DOHH2 (cell line): ENCODE data around the gene RPS23.

Experiments used
- H3F3A ChIP-seq: fragments of 200-600 bp; sonication (generic), shearing (Covaris generic); 2 replicates; pipeline ENCODE4 v1.6.0; 2016; ENCODE audit warnings: antibody characterized with exemption, mild to moderate bottlenecking; ENCODE audit not compliant: control insufficient read depth, insufficient read depth
- H3K27ac ChIP-seq: fragments of 200-600 bp; sonication (generic); 2 replicates; pipeline ENCODE4 v1.5.1; 2014; ENCODE audit warnings: low read depth, mild to moderate bottlenecking, low read length, moderate library complexity
- H3K27me3 ChIP-seq: fragments of 200-600 bp; sonication (generic); 2 replicates; pipeline ENCODE4 v1.6.1; 2014; ENCODE audit warnings: mild to moderate bottlenecking, low read length, mixed read lengths; ENCODE audit not compliant: control insufficient read depth
- H3K36me3 ChIP-seq: fragments of 200-600 bp; sonication (generic); 2 replicates; pipeline ENCODE4 v1.6.1; 2014; ENCODE audit warnings: mild to moderate bottlenecking, low read length, moderate library complexity, mixed read lengths; ENCODE audit not compliant: control insufficient read depth
- H3K4me1 ChIP-seq: fragments of 200-600 bp; sonication (generic); 2 replicates; pipeline ENCODE4 v1.6.1; 2014; ENCODE audit warnings: mild to moderate bottlenecking, low read length, mixed read lengths; ENCODE audit not compliant: control insufficient read depth
- H3K4me2 ChIP-seq: fragments of 200-600 bp; sonication (generic); 2 replicates; pipeline ENCODE4 v1.6.0; 2014; ENCODE audit warnings: mild to moderate bottlenecking, low read length, moderate library complexity
- H3K4me3 ChIP-seq: fragments of 200-600 bp; sonication (generic); 2 replicates; pipeline ENCODE4 v1.5.1; 2014; ENCODE audit warnings: mild to moderate bottlenecking, low read length, mixed read lengths
- H3K79me2 ChIP-seq: fragments of 200-600 bp; sonication (generic); 2 replicates; pipeline ENCODE4 v1.6.1; 2014; ENCODE audit warnings: mild to moderate bottlenecking, low read length, mixed read lengths; ENCODE audit not compliant: control insufficient read depth
- H3K9me2 ChIP-seq: fragments of 200-600 bp; sonication (generic); replicated peaks from 2 replicates; pipeline ENCODE4 v1.6.1; 2014; ENCODE audit warnings: mild to moderate bottlenecking, low read length, mixed read lengths; ENCODE audit not compliant: control insufficient read depth
- H3K9me3 ChIP-seq: fragments of 200-600 bp; sonication (generic); 2 replicates; pipeline ENCODE4 v1.6.1; 2014; ENCODE audit warnings: antibody characterized with exemption, low read length, mixed read lengths; ENCODE audit not compliant: control insufficient read depth, insufficient read depth
- H4K20me1 ChIP-seq: fragments of 200-600 bp; sonication (generic); 2 replicates; pipeline ENCODE4 v1.6.0; 2014; ENCODE audit warnings: low read depth, mild to moderate bottlenecking, antibody characterized with exemption, low read length, moderate library complexity; ENCODE audit not compliant: control insufficient read depth, insufficient read depth
- EZH2phosphoT487 ChIP-seq: fragments of 200-600 bp; sonication (generic); IDR thresholded peaks from 2 replicates; pipeline ENCODE4 v1.6.1; 2017; ENCODE audit warnings: borderline replicate concordance, mild to moderate bottlenecking, antibody characterized with exemption, low read length, moderate library complexity, mixed read lengths
- TF ChIP-seq, protein P1 (sequence below): fragments of 200-600 bp; sonication (generic); IDR thresholded peaks from one replicate; pipeline ENCODE4 v1.5.1; 2014; ENCODE audit warnings: antibody characterized with exemption, mild to moderate bottlenecking, low read depth, low read length; ENCODE audit not compliant: poor library complexity, severe bottlenecking

RPS23 gene

DNA sequence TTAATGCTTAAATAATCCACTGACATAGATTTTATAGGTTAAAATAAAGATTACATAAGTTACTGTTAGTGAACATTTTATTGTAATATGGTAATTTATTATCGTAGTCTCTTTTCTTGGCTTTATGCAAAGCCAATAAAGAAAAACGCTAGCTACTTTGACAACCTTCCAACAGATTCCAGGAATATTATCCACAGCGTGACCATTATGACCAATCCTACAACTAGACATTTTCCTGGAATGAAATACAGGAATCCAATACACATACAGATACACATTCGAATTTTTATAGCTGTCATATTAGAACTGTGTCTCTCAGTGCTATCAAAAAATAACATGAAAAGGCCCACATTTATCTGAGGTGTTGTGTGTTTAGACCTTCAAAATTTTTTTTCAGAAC lies 13.1 kb downstream of the RPS23 start:
- Histone ChIP-seq H3K4me3 (no peak overlapping the region), H3K9me2 (no peaks in the 10 kb centered on the region), H3K27ac (no peak overlapping the region)

GRCh38 chr5:82259172-82259800 lies 18.9 kb downstream of the RPS23 start:
- H3K9me2 ChIP-seq: no peaks in the 10 kb centered on the region
- no peaks in the 10 kb centered on the region; the same call in 1 of the 2 replicates for H3F3A ChIP-seq
- H3K4me3 ChIP-seq: no peak overlapping the region
- no peak overlapping the region for H3K27ac ChIP-seq
- TF ChIP-seq EZH2phosphoT487: no peak
- TF ChIP-seq, protein P1, sequence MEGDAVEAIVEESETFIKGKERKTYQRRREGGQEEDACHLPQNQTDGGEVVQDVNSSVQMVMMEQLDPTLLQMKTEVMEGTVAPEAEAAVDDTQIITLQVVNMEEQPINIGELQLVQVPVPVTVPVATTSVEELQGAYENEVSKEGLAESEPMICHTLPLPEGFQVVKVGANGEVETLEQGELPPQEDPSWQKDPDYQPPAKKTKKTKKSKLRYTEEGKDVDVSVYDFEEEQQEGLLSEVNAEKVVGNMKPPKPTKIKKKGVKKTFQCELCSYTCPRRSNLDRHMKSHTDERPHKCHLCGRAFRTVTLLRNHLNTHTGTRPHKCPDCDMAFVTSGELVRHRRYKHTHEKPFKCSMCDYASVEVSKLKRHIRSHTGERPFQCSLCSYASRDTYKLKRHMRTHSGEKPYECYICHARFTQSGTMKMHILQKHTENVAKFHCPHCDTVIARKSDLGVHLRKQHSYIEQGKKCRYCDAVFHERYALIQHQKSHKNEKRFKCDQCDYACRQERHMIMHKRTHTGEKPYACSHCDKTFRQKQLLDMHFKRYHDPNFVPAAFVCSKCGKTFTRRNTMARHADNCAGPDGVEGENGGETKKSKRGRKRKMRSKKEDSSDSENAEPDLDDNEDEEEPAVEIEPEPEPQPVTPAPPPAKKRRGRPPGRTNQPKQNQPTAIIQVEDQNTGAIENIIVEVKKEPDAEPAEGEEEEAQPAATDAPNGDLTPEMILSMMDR: peak; percentile 68
- H3K9me3 ChIP-seq: no peaks in the 10 kb centered on the region
- no peak overlapping the region for H3K4me2 ChIP-seq
- no peaks in the 10 kb centered on the region for H3K79me2 ChIP-seq
- no peaks in the 10 kb centered on the region for H4K20me1 ChIP-seq
- H3K27me3 ChIP-seq: no peaks in the 10 kb centered on the region
- H3K4me1 ChIP-seq: no peaks in the 10 kb centered on the region
- no peaks in the 10 kb centered on the region for H3K36me3 ChIP-seq

More for the DNA sequence above, 13.1 kb downstream of the RPS23 start:
- TF ChIP-seq, protein P1: no peak
- TF ChIP-seq EZH2phosphoT487: no peak
- no peaks in the 10 kb centered on the region for H3K4me1 ChIP-seq
- H3K9me3 ChIP-seq: no peaks in the 10 kb centered on the region
- no peaks in the 10 kb centered on the region for H3K79me2 ChIP-seq
- no peak overlapping the region for H3K4me2 ChIP-seq
- H3K36me3 ChIP-seq: peaks cover 24% of the 10 kb centered on the region
- no peaks in the 10 kb centered on the region for H3F3A ChIP-seq
- H3K27me3 ChIP-seq: no peaks in the 10 kb centered on the region
- H4K20me1 ChIP-seq: no peaks in the 10 kb centered on the region

- H3K27me3 ChIP-seq: no peaks in the 10 kb centered on the region
These were observed 20.4 kb downstream of the RPS23 start for GRCh38 chr5:82257729-82258128.

More at GRCh38 chr5:82257729-82258128, 20.4 kb downstream of the RPS23 start:
- no peak for TF ChIP-seq EZH2phosphoT487
- TF ChIP-seq, protein P1: no peak
- no peaks in the 10 kb centered on the region for H3K9me3 ChIP-seq
- no peak overlapping the region for H3K27ac ChIP-seq
- H3F3A ChIP-seq: no peaks in the 10 kb centered on the region; the same call in 1 of the 2 replicates
- H3K4me1 ChIP-seq: no peaks in the 10 kb centered on the region
- no peaks in the 10 kb centered on the region for H3K9me2 ChIP-seq
- no peaks in the 10 kb centered on the region for H3K79me2 ChIP-seq
- no peak overlapping the region for H3K4me2 ChIP-seq
- H3K36me3 ChIP-seq: no peaks in the 10 kb centered on the region
- H4K20me1 ChIP-seq: no peaks in the 10 kb centered on the region
- H3K4me3 ChIP-seq: no peak overlapping the region
